NCI-H2171 treated with DMSO at 0.1 percent for 48 hours (cell line): ENCODE data around the gene FLII.

Source experiments
- DNase-seq: peaks from one replicate; lab custom pipeline; 2025; lab: John Stamatoyannopoulos, UW

Gene FLII

GRCh38 chr17:18260332-18261145 lies 2.0 kb upstream of the FLII start, which contains the start of gene MIEF2:
Gene MIEF2, plus strand, starts transcription at chr17:18260662. Its CDS starts 2,059 bp downstream, at chr17:18262721.
- peak; percentile 97 for DNase-seq

GRCh38 chr17:18259621-18260331 lies 1.2 kb upstream of the FLII start:
- no peak for DNase-seq

- DNase-seq: peak; percentile 10
Observed at GRCh38 chr17:18257982-18258355, 569 bp downstream of the FLII start.

- no peak for DNase-seq
Observed at GRCh38 chr17:18257268-18257981, 1.1 kb downstream of the FLII start.

GRCh38 chr17:18256776-18257175 lies 1.8 kb downstream of the FLII start:
- no peak for DNase-seq

- no peak for DNase-seq
Observed at GRCh38 chr17:18256351-18256750, 2.2 kb downstream of the FLII start.

GRCh38 chr17:18254888-18255649 lies 3.5 kb downstream of the FLII start:
- DNase-seq: no peak

- no peak for DNase-seq
Observed at GRCh38 chr17:18253947-18254821, 4.4 kb downstream of the FLII start.

- DNase-seq: no peak
Observed at GRCh38 chr17:18253187-18253884, 5.2 kb downstream of the FLII start.

- no peak for DNase-seq
Observed at GRCh38 chr17:18252160-18252559, 6.4 kb downstream of the FLII start.

GRCh38 chr17:18251204-18251603 lies 7.3 kb downstream of the FLII start:
- DNase-seq: no peak

- DNase-seq: no peak
Observed at GRCh38 chr17:18250708-18251107, 7.8 kb downstream of the FLII start.

- DNase-seq: peak; percentile 57
Observed at GRCh38 chr17:18250259-18250658, 8.3 kb downstream of the FLII start.

GRCh38 chr17:18248811-18249210 lies 9.7 kb downstream of the FLII start:
- no peak for DNase-seq

- DNase-seq: peak; percentile 72
Observed at GRCh38 chr17:18248300-18248731, 10.2 kb downstream of the FLII start.

GRCh38 chr17:18247613-18248001 lies 10.9 kb downstream of the FLII start:
- DNase-seq: no peak

GRCh38 chr17:18246880-18247612 lies 11.5 kb downstream of the FLII start:
- peak; percentile 60 for DNase-seq

GRCh38 chr17:18246109-18246725 lies 12.3 kb downstream of the FLII start:
- DNase-seq: no peak
